Measurements from ENCODE around the gene SLC6A13. TPM values are rescaled to one million over a fixed set of nuclear protein-coding genes. Genes with fewer than 3 reads are reported as not detected.

Gene SLC6A13
- total and polyA plus RNA-seq, 8 donors: not detected

DNA sequence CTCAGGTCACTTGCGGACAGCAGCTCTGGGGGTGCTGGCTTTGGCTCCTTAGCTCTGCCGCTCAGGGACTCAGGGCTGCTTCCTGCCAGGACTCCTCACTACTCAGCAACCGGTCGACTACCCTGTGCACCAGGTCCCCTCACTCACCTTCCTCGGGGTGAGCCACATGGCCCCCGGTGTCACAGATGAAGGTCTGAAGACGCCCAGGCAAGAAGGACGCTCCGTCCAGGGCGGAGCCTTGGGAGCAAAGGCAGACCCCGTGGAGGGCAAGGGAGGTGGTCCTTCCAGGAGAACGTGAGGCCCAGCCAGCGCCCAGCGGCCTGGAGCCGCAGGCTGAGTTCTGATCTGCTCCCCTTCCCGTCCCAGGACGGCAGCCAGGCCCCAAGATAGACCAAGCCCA is 80.7 kb downstream of the SLC6A13 start:
- TF ChIP-seq, protein P1, sequence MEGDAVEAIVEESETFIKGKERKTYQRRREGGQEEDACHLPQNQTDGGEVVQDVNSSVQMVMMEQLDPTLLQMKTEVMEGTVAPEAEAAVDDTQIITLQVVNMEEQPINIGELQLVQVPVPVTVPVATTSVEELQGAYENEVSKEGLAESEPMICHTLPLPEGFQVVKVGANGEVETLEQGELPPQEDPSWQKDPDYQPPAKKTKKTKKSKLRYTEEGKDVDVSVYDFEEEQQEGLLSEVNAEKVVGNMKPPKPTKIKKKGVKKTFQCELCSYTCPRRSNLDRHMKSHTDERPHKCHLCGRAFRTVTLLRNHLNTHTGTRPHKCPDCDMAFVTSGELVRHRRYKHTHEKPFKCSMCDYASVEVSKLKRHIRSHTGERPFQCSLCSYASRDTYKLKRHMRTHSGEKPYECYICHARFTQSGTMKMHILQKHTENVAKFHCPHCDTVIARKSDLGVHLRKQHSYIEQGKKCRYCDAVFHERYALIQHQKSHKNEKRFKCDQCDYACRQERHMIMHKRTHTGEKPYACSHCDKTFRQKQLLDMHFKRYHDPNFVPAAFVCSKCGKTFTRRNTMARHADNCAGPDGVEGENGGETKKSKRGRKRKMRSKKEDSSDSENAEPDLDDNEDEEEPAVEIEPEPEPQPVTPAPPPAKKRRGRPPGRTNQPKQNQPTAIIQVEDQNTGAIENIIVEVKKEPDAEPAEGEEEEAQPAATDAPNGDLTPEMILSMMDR (IDR thresholded peaks at IDR 0.05): no peak
- TF ChIP-seq POLR2A (IDR thresholded peaks at IDR 0.05): no peak
- TF ChIP-seq POLR2AphosphoS5 (IDR thresholded peaks at IDR 0.05): no peak
- TF ChIP-seq EP300 (IDR thresholded peaks at IDR 0.05): no peak
- intact Hi-C loops (cut with DNase I; ENCODE audit: low total_unique reads): no loop called here
- WGBS, 5 donors: 74 to 87% (median 78%) methylated on average over 6 to 17 of the region's 17 CpGs

DNA sequence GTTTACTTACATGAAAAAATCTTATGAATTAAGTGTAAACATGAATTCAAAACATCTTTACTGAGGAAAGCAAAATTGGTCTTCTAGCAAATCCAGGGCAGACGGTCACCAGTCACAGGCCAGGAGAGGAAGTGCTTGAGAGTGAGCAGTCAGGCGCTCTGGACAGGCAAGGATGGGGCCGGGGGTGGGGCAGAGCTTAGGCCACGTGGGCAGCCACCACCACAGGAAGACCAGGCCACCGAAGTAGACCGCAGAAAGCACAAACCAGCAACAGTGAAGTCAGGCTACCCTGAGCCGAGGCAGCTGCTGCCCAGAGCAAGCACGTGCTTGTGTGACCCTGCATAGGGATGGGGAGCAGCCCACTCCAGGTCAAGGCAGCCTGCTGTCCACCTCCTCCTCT is 82.2 kb downstream of the SLC6A13 start:
- 42 to 65% (median 60%) methylated on average over 6 to 8 of the region's 8 CpGs for WGBS, 5 donors
- Histone ChIP-seq H3K27ac (no peak overlapping the region), H3K4me3 (no peak overlapping the region), H3K27me3 (peaks cover 0 to 44% (median 0%) of the 10 kb centered on the region in 3 donors), H3K4me1 (peaks cover 0 to 27% (median 5%) of the 10 kb centered on the region in 4 donors), H3K36me3 (no peaks in the 10 kb centered on the region), H3K9me3 (no peaks in the 10 kb centered on the region)
- TF ChIP-seq POLR2AphosphoS5 (IDR thresholded peaks at IDR 0.05): no peak
- TF ChIP-seq POLR2A (IDR thresholded peaks at IDR 0.05): no peak
- TF ChIP-seq, protein P1 (IDR thresholded peaks at IDR 0.05): no peak
- no peak for TF ChIP-seq EP300 (IDR thresholded peaks at IDR 0.05)
- peak; percentile 34 to 60 for DNase-seq
- intact Hi-C loops (cut with DNase I; ENCODE audit: low total_unique reads): no loop called here

More for the DNA sequence above, 80.7 kb downstream of the SLC6A13 start:
- Histone ChIP-seq H3K36me3 (no peaks in the 10 kb centered on the region), H3K4me1 (peaks cover 0 to 15% (median 0%) of the 10 kb centered on the region in 4 donors), H3K27me3 (peaks cover 0 to 31% (median 0%) of the 10 kb centered on the region in 3 donors), H3K9me3 (no peaks in the 10 kb centered on the region), H3K4me3 (no peak overlapping the region), H3K27ac (no peak overlapping the region)
- DNase-seq: no peak

DNA sequence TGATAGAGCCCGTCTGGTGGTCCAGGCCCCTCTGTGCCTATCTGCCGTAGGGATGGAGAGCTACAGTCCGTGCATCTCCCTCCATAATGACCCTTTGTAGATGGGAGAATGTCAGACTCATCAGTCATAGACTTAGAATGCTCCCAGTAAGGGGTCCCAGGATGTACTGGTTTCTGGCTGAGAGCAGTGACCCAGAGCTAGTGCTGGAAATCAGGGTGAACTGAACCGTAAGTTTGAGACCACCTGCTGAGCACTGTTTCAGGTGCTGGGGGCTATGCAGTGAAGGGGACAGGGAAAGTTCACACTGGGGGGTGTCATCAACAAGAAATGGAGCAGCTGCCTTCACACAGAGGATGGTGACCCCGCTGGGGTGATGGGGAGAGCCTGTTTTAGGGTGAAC is 82.8 kb downstream of the SLC6A13 start:
- Histone ChIP-seq H3K9me3 (no peaks in the 10 kb centered on the region), H3K4me1 (peaks cover 0 to 27% (median 5%) of the 10 kb centered on the region in 4 donors), H3K27me3 (peaks cover 0 to 49% (median 0%) of the 10 kb centered on the region in 3 donors), H3K27ac (peak overlapping the region in 1 of 5 donors; percentile 49), H3K36me3 (no peaks in the 10 kb centered on the region), H3K4me3 (no peak overlapping the region)
- whole genome bisulfite sequencing, 5 donors: 70 to 87% (median 76%) methylated on average over 5 of the region's 5 CpGs
- no peak for TF ChIP-seq POLR2A (IDR thresholded peaks at IDR 0.05)
- no peak for TF ChIP-seq POLR2AphosphoS5 (IDR thresholded peaks at IDR 0.05)
- TF ChIP-seq, protein P1 (IDR thresholded peaks at IDR 0.05): no peak
- no peak for TF ChIP-seq EP300 (IDR thresholded peaks at IDR 0.05)
- intact Hi-C loops (cut with DNase I; ENCODE audit: low total_unique reads): no loop called here
- DNase-seq: no peak

DNA sequence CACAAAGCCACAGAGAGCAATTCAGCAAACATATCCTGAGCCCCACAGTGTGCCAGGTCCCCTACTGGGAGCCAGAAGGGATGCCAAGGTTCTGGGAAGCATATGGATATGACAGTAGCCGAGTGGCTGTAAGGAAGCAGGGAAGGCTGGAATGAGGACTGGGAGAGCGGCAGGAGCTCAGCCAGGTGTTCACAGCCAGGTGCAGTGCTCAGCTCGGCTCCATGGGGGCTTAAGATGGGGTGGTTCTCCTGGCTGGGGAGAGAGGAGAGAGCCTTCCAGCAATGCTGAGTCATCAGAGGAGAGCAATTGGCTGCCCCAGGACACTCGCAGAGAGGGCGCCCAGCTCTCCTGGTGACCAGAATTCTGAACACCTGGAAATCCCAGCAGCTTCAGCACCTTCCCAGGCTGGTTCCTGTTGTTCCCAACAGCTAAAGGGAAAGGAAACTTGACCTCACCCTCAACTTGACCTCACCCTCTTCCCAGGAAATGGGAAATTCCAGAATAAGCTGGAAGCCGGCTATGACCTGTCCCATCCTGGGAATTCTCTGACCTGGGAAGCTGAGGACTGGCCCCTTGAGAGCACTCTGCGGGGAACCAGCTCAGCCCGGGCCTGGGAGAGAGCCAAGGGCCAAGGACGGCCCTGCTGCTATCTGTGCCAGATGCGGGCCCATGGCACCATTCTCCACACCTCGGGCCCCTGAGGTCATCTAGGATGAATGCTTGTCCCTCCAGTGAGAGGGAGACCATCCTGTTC is 83.3 kb downstream of the SLC6A13 start:
- Histone ChIP-seq H3K4me1 (peaks cover 0 to 27% (median 5%) of the 10 kb centered on the region in 4 donors), H3K27ac (no peak overlapping the region), H3K36me3 (no peaks in the 10 kb centered on the region), H3K4me3 (no peak overlapping the region), H3K9me3 (no peaks in the 10 kb centered on the region), H3K27me3 (peaks cover 0 to 55% (median 4%) of the 10 kb centered on the region in 3 donors)
- no peak for TF ChIP-seq EP300 (IDR thresholded peaks at IDR 0.05)
- no peak for TF ChIP-seq POLR2A (IDR thresholded peaks at IDR 0.05)
- TF ChIP-seq, protein P1 (IDR thresholded peaks at IDR 0.05): no peak
- TF ChIP-seq POLR2AphosphoS5 (IDR thresholded peaks at IDR 0.05): no peak
- 66 to 83% (median 74%) methylated on average over 10 to 11 of the region's 11 CpGs for WGBS, 5 donors
- intact Hi-C loops (cut with DNase I; ENCODE audit: low total_unique reads): no loop called here
- no peak for DNase-seq
